Measurements from ENCODE around the gene POU2F2.
"Not testable (repeated sequence)": the region's sequence is repeated elsewhere in the genome, so short reads cannot be mapped to it uniquely, and the experiment has no call there.

The POU2F2 gene

DNA sequence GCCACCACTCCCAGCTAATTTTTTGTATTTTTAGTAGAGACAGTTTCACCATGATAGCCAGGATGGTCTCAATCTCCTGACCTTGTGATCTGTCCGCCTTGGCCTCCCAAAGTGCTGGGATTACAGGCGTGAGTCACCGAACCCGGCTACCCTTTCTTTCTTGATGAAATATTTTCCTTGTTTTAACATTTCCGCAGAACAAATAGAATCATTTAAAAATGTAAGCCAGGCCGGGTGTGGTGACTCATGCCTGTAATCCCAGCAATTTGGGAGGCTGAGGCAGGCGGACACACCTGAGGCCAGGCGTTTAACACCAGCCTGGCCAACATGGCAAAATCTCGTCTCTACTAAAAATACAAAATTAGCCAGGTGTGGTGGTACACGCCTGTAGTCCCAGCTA, 32.0 kb downstream of the POU2F2 start:
- DNase-seq (ENCODE audit: low spot score): not testable (repeated sequence)

DNA sequence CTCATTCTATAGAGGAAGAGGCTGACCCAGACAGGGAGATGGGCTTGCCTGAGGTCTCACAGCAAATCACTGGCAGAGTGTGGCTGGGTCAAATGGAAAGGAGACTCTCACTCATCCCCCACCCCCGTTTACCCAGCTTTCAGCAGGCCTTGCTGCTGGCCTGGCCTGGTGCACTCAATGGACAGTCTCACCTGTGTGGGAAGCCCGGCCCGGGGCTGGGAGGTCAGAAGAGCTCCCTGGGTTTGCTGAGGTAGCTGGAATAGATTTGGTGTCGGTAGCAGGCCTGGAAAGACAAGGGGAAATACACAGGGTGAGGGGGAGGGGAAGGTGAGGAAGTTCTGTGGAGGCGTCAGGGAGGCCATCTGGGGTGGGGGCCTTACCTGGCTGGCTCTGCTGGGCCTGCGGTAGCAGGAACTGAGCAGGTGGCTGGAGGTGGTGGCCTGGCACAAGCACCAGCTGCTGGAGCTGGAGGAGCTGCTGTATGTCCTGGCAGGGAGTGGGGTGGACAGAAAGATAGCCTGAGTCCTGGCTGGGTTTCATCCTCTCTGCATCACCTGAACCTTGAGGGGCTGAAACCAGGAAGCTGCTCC, 32.8 kb downstream of the POU2F2 start:
- peak; percentile 26 for DNase-seq (ENCODE audit: low spot score)

DNA sequence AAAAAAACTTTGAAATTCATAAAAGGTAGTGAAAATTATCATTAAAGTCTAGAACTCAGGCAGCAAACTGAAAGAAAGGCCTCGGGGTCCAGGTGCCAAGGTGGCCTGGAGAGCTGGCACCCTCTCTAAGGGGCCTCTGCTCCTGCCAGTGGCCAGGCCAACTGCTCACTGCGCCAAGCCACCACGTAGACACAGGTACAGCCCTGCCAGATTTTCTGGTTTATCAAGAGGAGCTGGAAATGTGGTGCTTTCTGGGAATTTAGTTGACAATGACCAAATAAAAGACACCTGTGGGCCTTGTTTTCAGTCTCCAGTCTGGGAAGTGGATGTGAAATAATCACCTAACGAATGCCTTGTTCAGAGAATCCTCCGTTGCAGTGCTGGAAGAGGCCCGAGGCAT, 33.5 kb downstream of the POU2F2 start:
- peak; percentile 68 for DNase-seq (ENCODE audit: low spot score)

GRCh38 chr19:42097461-42097860, 34.8 kb downstream of the POU2F2 start:
- no peak for DNase-seq (ENCODE audit: low spot score)

DNA sequence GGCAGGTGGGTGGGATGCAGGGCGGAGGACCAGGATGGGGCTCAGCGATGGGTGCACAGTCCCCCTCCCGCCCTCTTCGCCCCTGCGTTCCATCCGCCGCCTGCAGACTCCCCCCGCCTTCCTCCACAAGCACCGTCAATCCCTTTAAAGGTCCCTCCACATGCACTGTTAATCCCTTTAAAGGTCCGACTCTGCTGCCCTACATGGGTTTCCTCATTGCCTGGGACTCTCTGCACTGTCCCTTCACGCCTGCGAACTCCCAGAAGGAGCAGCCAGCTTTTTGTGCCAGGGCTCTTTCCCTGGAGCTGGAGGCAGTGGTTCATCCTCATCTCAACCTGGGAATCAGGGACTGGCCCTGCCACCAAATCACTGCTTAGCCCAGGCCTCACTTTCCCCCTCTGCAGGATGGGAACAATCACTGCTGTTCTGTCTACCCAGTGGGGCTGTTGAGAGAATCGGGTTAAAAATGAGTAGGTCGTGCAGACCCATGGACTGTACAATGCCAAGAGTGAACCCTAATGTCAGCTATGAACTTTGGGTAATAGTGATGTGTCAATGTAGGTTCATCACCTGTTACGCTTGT, 35.9 kb downstream of the POU2F2 start:
- no peak for DNase-seq (ENCODE audit: low spot score)

- no peak for DNase-seq (ENCODE audit: low spot score)
Observed at GRCh38 chr19:42095814-42096230, 36.4 kb downstream of the POU2F2 start.

GRCh38 chr19:42095142-42095813, 37.0 kb downstream of the POU2F2 start:
- no peak for DNase-seq (ENCODE audit: low spot score)

- no peak for DNase-seq (ENCODE audit: low spot score)
Observed at GRCh38 chr19:42093926-42094325, 38.3 kb downstream of the POU2F2 start.

GRCh38 chr19:42093505-42093904, 38.7 kb downstream of the POU2F2 start:
- DNase-seq (ENCODE audit: low spot score): no peak

DNA sequence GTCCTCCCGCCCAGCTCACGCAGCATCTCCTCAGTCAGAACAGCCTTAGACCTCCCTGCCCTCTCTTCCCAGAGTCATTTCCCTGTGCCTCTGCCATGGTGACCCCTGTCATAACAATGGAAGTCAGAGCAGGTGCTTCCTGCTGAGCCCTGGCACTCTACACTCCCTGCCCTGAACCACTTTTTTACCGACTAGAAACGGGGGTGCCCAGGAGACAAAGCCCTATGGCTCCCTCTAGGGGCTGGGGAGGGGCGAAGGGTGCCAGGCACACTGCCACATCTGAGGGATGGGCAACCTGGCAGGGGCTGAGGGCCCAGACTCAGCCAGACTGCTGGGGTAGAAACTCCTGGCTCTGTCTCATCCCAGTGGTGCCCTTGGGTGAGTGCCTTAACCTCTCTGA, 39.9 kb downstream of the POU2F2 start:
- DNase-seq (ENCODE audit: low spot score): peak; percentile 43

DNA sequence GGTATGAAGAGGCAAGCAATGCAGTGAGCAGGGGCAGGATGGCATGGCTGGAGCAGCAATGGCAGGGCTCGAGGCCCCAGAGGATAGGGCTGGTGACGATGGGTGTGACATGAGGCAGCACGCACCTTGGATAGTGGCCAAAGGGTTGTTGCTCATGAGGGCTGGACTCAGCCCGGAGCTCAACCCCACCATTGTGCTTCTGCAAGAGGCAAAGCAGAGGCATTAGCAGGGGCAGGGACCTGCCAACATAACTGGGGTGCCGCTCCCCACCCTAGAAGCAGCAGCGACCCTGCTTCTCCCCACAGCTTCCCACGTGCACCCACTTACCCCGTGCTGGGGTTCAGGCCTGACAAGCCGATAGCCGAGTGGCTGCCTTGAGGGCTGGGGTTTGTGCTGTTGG, 40.5 kb downstream of the POU2F2 start:
- DNase-seq (ENCODE audit: low spot score): no peak

DNA sequence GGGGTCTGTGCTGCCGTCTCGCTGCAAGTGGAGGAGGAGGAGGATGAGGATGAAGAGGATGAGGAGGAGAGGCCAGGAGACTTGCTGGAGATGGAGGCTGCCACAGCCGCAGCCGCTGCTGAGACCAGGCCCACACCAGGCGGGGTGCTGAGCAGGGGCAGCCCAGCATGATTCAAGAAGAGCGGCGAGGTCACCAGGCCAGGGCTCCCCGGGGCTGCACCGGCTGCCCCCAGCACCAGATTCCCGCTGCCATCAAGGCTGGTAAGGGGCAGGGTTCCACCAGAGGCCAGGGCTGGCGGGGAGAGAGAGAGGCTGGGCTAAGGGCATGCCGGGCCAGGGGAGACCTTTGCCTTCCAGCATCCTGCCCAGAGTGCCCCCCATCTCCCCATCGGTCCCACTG, 40.9 kb downstream of the POU2F2 start:
- DNase-seq (ENCODE audit: low spot score): no peak

DNA sequence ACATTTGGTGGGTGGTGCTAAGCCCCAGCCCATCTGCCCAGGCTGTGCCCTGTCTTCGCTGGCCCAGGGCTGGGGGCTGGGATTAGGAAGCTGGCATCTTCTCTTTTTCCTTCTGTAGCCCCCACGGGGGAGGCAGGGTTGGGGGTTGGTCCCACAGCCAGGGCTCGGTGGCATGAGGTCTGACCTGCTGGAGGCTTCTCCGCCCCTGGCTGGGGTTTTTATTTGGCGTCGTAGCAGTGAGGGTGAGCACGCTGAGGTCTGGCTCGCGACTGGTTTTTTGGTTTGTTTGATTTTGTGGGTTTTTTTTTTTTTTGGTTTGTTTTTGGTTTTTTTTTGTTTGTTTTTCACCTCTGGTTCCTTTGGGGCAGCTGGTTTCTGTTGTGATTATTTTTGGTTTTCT, 41.6 kb downstream of the POU2F2 start:
- no peak for DNase-seq (ENCODE audit: low spot score)

GRCh38 chr19:42089772-42090171, 42.5 kb downstream of the POU2F2 start:
- no peak for DNase-seq (ENCODE audit: low spot score)

DNA sequence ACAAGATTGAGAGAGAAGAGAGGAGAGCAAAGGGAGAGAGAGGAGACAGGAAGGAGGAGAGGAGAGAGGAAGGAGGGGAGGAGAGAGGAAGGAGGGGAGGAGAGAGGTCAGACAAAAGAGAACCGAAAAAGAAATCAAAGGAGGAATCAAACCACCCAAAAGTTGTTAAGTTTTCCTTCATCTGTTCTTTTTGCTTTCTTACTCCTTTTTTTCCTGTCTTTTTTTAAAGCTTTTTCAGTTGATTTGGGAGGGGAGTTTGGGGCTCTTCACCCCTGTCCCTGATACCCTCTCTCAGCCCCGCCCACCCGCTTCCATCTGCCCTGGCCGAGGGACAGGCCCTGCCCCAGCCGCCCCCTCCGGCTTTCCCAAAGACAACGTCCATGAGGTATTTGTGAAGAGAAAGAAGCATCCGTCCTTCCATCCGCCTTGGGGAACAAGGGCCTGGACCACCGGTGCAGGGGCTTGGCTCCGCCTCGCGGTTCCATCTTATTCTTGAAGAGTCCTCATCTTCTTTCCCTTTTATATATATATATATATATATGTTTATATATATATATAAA, 43.0 kb downstream of the POU2F2 start:
- DNase-seq (ENCODE audit: low spot score): no peak

DNA sequence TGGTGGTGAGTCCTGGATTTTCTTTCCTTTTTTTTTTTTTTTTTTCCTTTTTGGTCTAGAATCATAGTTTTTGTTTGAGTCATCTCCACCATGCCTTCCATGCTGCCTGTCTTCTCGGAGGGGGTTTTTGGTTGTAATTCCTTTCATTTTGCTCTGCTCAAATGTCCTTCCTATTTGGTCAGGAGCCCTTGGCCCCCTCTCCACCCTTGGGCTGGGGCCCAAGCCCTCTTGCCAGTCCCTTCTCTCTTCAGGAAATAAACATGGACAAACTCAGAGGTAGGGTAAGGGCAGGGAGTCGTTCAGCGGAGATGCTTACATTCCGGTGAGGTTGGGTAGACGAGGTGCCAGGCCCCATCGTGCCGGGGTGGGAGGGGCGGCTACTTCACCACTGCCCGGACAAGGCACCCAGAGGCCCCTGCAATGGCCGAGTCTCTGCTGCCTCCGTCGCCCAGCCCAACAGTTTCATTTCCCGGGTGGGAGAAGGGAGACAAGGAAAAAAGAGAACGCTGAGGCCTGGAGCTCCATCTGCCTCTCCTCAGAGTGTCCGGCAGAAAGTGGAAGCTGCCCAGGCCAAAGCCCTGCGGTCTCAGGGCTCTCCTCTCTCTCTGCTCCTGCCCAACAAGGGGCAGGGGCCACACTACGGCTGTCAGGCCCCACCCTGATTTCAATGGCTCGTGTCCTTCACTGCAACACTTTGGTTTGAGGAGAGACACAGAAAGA, 43.6 kb downstream of the POU2F2 start:
- no peak for DNase-seq (ENCODE audit: low spot score)

DNA sequence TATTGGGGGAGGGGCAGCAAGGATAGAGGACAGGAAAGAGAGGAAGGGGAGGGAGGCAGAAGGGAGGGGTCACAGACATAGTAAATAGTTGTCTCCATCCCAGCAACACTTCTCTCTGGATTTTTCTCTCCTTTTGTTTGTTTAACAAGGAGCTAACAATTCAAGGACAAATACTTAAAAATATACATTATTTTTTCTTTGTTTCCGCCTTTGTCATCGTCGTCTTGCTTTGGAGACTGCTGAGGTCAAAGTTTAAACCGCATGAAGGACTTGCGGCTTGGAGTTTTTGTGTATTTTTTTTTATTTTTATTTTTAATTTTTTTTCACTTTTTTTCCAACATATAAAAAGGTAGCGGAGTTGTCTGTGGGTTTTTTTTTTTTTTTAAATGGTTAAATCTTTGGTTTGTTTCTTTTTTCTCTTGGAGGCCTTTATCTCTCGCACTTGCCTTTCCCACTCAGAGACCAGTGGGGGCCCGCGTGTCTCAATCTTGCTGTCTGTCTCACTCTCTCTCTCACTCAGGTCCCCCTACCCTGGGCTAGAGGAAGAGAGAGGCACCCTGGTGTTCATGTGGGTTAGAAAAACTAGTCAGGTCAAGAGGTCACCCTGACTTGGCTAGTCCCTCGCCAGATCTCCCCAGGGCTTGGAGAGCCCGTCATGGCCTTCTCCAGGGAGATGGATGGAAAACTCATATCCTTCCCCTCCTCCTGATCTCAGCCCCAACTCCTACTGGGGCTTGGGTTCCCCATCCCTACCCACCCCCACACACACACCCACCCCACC, 45.3 kb downstream of the POU2F2 start:
- no peak for DNase-seq (ENCODE audit: low spot score)

DNA sequence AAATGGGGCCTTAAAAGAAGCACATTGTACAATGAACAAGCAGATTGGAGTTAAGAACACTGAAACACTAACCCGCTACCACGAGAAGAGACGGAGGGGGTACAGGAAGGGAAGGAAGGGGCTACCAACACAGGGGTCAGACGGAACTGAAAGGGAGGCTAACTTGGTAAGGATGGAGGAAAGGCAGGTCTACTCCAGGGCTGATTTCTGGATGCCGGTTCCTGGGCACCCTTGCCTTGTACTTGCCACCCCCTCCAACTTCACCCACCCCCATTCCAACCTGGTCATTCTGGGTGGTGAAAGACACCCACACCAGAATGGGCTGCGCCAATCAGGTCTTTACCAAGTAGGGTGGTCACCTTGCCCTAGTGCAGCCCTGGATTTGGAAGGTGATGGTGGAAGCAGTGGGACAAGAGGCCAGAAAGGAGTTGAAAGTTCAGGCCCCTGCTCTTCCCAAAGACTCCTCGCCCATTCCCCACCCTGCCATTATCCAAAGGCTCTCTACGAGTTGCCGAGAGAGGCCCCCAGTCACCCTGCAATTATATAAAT, 46.0 kb downstream of the POU2F2 start:
- no peak for DNase-seq (ENCODE audit: low spot score)

GRCh38 chr19:42083537-42083936, 48.7 kb downstream of the POU2F2 start:
- DNase-seq (ENCODE audit: low spot score): no peak

- DNase-seq (ENCODE audit: low spot score): peak; percentile 74
Observed at GRCh38 chr19:42081584-42082203, 50.6 kb downstream of the POU2F2 start.

- no peak for DNase-seq (ENCODE audit: low spot score)
Observed at GRCh38 chr19:42080764-42081375, 51.4 kb downstream of the POU2F2 start.
